Measurements from ENCODE around the gene IGF1. TPM values are rescaled to one million over a fixed set of nuclear protein-coding genes. Genes with fewer than 3 reads are reported as not detected.

The IGF1 gene
- total RNA-seq, 2 experiments from 2014 or later, result 0.90 to 1.2 TPM

- H3K4me1 Mint-ChIP-seq (ENCODE audit: low read depth), result peaks cover 7% of the 10 kb centered on the region
- H3K9me3 Mint-ChIP-seq, result no peaks in the 10 kb centered on the region
- H3K27ac Mint-ChIP-seq, result no peak overlapping the region
- ChIA-PET CTCF (interaction anchor here (1.0 kb wide), 1 partner anchor 15 kb away, joined by 3 read pairs; no protein-coding TSS in a partner anchor), POLR2A (no interaction called here)
- no peaks in the 10 kb centered on the region for H3K36me3 Mint-ChIP-seq (ENCODE audit: low read depth)
- no peak overlapping the region for H3K4me3 Mint-ChIP-seq
- no peak for TF ChIP-seq CTCF (IDR thresholded peaks at IDR 0.05)
- peaks cover 14% of the 10 kb centered on the region for H3K27me3 Mint-ChIP-seq
- DNase-seq (no peak), ATAC-seq (no peak)
- intact Hi-C loops (cut with micrococcal nuclease), result no loop called here
These were observed 12.0 kb downstream of the IGF1 start for GRCh38 chr12:102468261-102468915.

- POLR2A ChIA-PET, result no interaction called here
- Mint-ChIP-seq H3K27me3 (peaks cover 19% of the 10 kb centered on the region), H3K4me1 (ENCODE audit: low read depth) (no peaks in the 10 kb centered on the region), H3K36me3 (ENCODE audit: low read depth) (no peaks in the 10 kb centered on the region), H3K9me3 (no peaks in the 10 kb centered on the region), H3K4me3 (no peak overlapping the region), H3K27ac (no peak overlapping the region)
- CTCF ChIA-PET, result no interaction called here
- TF ChIP-seq CTCF (IDR thresholded peaks at IDR 0.05), result no peak
- DNase-seq (no peak), ATAC-seq (no peak)
- intact Hi-C loops (cut with micrococcal nuclease), result no loop called here
These were observed 14.4 kb downstream of the IGF1 start for GRCh38 chr12:102465762-102466560.

- Mint-ChIP-seq H3K4me3 (no peak overlapping the region), H3K4me1 (ENCODE audit: low read depth) (no peaks in the 10 kb centered on the region), H3K27ac (no peak overlapping the region), H3K9me3 (no peaks in the 10 kb centered on the region), H3K36me3 (ENCODE audit: low read depth) (no peaks in the 10 kb centered on the region), H3K27me3 (peaks cover 25% of the 10 kb centered on the region)
- DNase-seq (no peak), ATAC-seq (no peak)
- ChIA-PET POLR2A (no interaction called here), CTCF (interaction anchor here (1.2 to 1.7 kb wide), 2 partner anchors 20 to 368 kb away, joined by 3 to 6 read pairs; no protein-coding TSS in a partner anchor)
- no peak for TF ChIP-seq CTCF (IDR thresholded peaks at IDR 0.05)
- intact Hi-C loops (cut with micrococcal nuclease), result no loop called here
These were observed 16.6 kb downstream of the IGF1 start for GRCh38 chr12:102463659-102464249.

- Mint-ChIP-seq H3K27me3 (peaks cover 26% of the 10 kb centered on the region), H3K27ac (no peak overlapping the region), H3K36me3 (ENCODE audit: low read depth) (no peaks in the 10 kb centered on the region), H3K4me1 (ENCODE audit: low read depth) (no peaks in the 10 kb centered on the region), H3K4me3 (no peak overlapping the region), H3K9me3 (no peaks in the 10 kb centered on the region)
- no peak for TF ChIP-seq CTCF (IDR thresholded peaks at IDR 0.05)
- intact Hi-C loops (cut with micrococcal nuclease), result no loop called here
- POLR2A ChIA-PET, result no interaction called here
- CTCF ChIA-PET, result interaction anchor here (1.0 to 1.7 kb wide), 3 partner anchors 20 to 367 kb away, joined by 3 to 6 read pairs (median 3); no protein-coding TSS in a partner anchor
- DNase-seq (no peak), ATAC-seq (no peak)
These were observed 17.4 kb downstream of the IGF1 start for GRCh38 chr12:102462795-102463465.

Measured in activated CD8-positive, alpha-beta T cell treated with anti-CD3 and anti-CD28 coated beads for 36 hours (primary cell).